ENCODE results near the gene LRRIQ4. TPM values are rescaled to one million over a fixed set of nuclear protein-coding genes. Genes with fewer than 3 reads are reported as not detected.

The LRRIQ4 gene
- 0.09 TPM for total RNA-seq
- polyA plus RNA-seq (ENCODE audit: insufficient read depth in 1 of 8, insufficient read length in 8 of 8, low replicate concordance in 1 of 8), result under 1 TPM in 6 of 8 donors, not detected in 2; 0.07 to 0.13 (median 0.12) TPM
- long read RNA-seq, donor 1, result 0 reads
- long read RNA-seq, donor 2, result 0 reads
- long read RNA-seq, donor 3, result 0 reads
- long read RNA-seq, donor 4, result 0 reads
- long read RNA-seq, donor 5, result 0 reads
- long read RNA-seq, donor 6, result 0 reads
- long read RNA-seq, donor 7, result 0 reads
- long read RNA-seq, donor 8, result 0 reads
- long read RNA-seq, donor 9, result 0 reads
- long read RNA-seq, donor 10, result 0 reads
- long read RNA-seq, donor 11, result 0 reads

DNA sequence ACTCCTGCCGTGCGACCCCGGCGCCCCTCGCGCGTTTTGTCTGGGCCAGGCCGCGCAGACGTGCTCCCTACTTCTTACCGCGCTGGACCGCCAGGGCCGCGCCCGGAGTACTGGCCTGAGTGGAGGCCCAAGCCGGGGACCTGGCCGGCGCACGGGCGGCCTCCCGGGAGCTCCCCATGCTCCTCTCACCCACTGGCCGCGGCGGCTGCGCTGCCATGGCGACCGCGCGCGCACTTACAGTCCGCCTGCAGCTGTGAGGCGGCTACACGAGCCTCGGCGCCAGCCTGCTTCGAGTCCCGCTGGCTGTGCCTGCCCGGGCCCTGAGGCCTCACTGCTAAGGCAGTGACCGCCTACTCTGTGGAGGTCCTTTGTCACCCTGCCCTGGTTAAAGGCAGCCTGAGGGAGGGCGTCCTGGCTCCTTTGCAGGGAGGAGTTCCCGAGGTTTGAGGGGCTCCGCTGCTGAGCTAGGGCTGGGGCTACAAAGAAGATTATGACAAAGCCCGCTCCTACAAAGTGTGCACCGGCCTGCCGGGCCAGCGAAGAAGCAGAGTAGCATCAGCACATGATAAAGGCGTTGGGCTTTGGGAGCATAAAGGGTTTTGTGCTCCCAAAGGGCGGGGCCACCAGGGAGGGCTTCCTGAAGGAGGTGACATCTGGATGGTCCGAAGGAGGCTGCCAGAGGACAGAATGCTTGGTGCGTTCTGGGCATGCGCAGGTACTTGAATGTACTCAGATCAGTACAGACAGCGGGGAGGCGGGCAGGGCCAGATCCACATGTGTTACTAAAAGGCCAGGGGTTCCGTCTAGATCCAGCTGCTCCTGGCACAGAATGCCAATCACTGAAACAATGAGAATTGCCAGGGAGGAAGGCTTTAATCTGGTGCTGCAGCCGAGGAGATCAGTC, at the start of gene LRRIQ4, which contains the start of gene LRRC34:
Gene LRRIQ4 (plus strand): TSS at position 539 of the 904 bp plus-strand sequence. CDS start 9,052 bp downstream, outside the sequence.
Gene LRRC34 (minus strand): TSS at position 573 of the 904 bp plus-strand sequence. CDS start 356 bp downstream, at position 217.
- 2% methylated on average over 55 of the region's 56 CpGs for WGBS (ENCODE audit: insufficient coverage)
- peaks cover 12% of the 10 kb centered on the region for H3K4me1 ChIP-seq (ENCODE audit: control insufficient read depth, insufficient read depth, low read length)
- H3K36me3 ChIP-seq (ENCODE audit: control insufficient read depth, insufficient read depth, low read length), result no peaks in the 10 kb centered on the region

DNA sequence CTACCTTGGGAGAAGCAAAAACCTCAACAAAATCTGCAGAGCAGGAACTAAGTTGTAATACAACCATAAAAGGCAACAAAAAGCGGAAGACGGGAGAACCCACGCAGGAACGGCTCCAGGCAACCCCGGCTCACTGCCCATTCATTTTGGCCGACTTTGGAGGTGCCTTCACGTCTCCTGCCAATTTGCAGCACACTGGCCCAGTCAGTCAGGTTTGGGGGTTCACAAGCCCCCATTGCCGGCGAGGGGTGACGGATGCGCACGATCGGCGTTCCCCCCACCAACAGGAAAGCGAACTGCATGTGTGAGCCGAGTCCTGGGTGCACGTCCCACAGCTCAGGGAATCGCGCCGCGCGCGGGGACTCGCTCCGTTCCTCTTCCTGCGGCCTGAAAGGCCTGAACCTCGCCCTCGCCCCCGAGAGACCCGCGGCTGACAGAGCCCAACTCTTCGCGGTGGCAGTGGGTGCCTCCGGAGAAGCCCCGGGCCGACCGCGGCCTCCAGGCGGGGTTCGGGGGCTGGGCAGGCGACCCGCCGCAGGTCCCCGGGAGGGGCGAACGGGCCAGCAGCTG, 48.3 kb upstream of the LRRIQ4 start:
- Histone ChIP-seq H3K27ac (ENCODE audit: low read length) (peak overlapping the region; percentile 98), H3K9me3 (replicated peaks; ENCODE audit: control insufficient read depth, low read depth, low read length) (peaks cover 2% of the 10 kb centered on the region), H3K27me3 (ENCODE audit: control insufficient read depth, insufficient read depth, low read length) (no peaks in the 10 kb centered on the region), H3K4me1 (ENCODE audit: control insufficient read depth, insufficient read depth, low read length) (peaks cover 9% of the 10 kb centered on the region), H3K4me3 (ENCODE audit: low read length) (peak overlapping the region; percentile 93), H3K36me3 (ENCODE audit: control insufficient read depth, insufficient read depth, low read length) (no peaks in the 10 kb centered on the region)
- DNase-seq, result peak; percentile 80
- 0% methylated on average over 39 of the region's 46 CpGs for WGBS (ENCODE audit: insufficient coverage)

More for the DNA sequence above, at the start of gene LRRIQ4, which contains the start of gene LRRC34:
- no peaks in the 10 kb centered on the region for H3K9me3 ChIP-seq (replicated peaks; ENCODE audit: control insufficient read depth, low read depth, low read length)
- H3K4me3 ChIP-seq (ENCODE audit: low read length), result peak within 1 kb of the TSS; percentile 78
- peak within 1 kb of the TSS; percentile 90 for H3K27ac ChIP-seq (ENCODE audit: low read length)
- peak; percentile 87 for DNase-seq
- H3K27me3 ChIP-seq (ENCODE audit: control insufficient read depth, insufficient read depth, low read length), result no peaks in the 10 kb centered on the region

DNA sequence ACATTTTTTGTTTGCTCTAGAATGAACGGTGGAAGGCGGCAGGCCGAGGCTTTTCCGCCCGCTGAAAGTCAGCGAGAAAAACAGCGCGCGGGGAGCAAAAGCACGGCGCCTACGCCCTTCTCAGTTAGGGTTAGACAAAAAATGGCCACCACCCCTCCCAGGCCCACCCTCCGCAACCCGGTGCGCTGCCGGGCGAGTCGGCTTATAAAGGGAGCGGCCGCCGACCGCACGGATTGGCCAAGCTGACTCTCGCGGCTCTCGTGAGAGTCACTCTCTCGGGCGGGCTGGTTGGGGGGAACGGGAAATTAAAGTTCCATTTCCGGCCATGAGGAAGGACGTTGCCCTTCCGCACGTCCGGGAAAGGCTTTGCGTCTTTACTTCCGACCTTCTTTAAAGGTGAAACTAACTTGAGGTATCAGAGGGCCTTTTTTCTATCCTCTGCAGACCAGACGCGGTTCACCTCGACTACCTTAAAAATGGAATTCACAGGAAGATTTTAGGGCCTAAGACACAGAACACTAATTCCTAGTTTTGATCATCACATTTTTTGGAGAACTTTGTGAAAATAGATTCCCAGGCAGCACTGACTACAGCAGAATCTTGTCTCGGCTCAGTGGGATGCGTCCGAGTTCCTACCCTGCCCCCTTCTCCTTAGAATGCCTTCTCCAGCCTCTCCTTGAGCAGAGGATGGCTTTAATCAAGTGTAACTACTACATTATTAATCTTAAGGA, 47.6 kb upstream of the LRRIQ4 start, which contains the start of gene TERC:
Gene TERC (minus strand): TSS at position 179 of the 731 bp plus-strand sequence.
- Histone ChIP-seq H3K27ac (ENCODE audit: low read length) (peak within 1 kb of the TSS; percentile 98), H3K36me3 (ENCODE audit: control insufficient read depth, insufficient read depth, low read length) (no peaks in the 10 kb centered on the region), H3K4me1 (ENCODE audit: control insufficient read depth, insufficient read depth, low read length) (peaks cover 9% of the 10 kb centered on the region), H3K9me3 (replicated peaks; ENCODE audit: control insufficient read depth, low read depth, low read length) (peaks cover 2% of the 10 kb centered on the region), H3K27me3 (ENCODE audit: control insufficient read depth, insufficient read depth, low read length) (no peaks in the 10 kb centered on the region), H3K4me3 (ENCODE audit: low read length) (peak within 1 kb of the TSS; percentile 93)
- 1% methylated on average over 20 of the region's 42 CpGs for WGBS (ENCODE audit: insufficient coverage)
- DNase-seq, result peak; percentile 99

DNA sequence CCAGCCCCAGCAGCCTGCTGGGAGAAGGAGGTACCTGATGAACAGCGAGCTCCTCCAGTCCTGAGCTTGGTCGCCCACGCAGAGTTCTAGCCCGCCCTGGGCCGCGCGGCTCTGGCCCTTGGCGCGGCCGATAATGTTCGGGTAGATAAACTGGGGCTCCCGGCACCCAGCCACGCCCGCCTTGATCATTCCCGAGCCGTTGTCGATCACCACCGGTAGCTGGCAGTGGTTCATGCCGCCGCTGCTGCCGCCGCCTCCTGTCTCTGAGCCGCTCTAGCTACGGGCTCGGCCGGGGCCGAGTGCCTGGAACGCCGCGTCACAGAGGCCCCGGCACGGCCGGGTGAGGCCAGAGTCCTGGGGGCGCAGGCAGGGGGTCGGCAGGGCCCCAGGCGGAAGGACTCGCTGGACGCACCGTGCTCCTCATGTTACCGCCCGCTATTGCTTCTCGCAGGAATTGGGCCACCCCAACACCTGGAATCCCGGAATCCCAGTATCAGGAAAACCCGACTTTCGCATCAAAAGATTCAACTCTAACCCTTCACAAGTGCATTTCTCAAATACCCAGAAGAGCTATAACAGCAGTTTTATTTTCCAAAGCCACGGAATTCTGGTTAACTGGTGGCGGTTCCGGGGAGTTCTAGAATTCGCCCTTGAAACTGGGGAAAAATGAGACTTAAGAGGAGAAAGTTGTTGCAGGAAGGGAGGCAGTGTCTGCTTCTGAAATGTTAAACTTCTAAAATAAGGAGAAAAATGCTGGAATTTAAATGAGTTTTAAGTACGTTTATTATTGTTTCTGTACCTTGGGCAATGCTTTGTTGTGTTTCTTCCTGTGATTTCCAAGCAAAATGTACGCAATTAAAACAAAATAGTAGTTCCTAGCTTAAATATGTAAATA, 43.1 kb upstream of the LRRIQ4 start, which contains the start of gene ACTRT3:
Gene ACTRT3 (minus strand): TSS at position 275 of the 895 bp plus-strand sequence. CDS start 41 bp downstream, at position 234.
- Histone ChIP-seq H3K4me1 (ENCODE audit: control insufficient read depth, insufficient read depth, low read length) (peaks cover 8% of the 10 kb centered on the region), H3K36me3 (ENCODE audit: control insufficient read depth, insufficient read depth, low read length) (no peaks in the 10 kb centered on the region), H3K27me3 (ENCODE audit: control insufficient read depth, insufficient read depth, low read length) (no peaks in the 10 kb centered on the region), H3K27ac (ENCODE audit: low read length) (peak within 1 kb of the TSS; percentile 91), H3K4me3 (ENCODE audit: low read length) (peak within 1 kb of the TSS; percentile 57), H3K9me3 (replicated peaks; ENCODE audit: control insufficient read depth, low read depth, low read length) (no peaks in the 10 kb centered on the region)
- peak; percentile 77 for DNase-seq
- WGBS (ENCODE audit: insufficient coverage), result under 1% methylated on average over 45 of the region's 51 CpGs

DNA sequence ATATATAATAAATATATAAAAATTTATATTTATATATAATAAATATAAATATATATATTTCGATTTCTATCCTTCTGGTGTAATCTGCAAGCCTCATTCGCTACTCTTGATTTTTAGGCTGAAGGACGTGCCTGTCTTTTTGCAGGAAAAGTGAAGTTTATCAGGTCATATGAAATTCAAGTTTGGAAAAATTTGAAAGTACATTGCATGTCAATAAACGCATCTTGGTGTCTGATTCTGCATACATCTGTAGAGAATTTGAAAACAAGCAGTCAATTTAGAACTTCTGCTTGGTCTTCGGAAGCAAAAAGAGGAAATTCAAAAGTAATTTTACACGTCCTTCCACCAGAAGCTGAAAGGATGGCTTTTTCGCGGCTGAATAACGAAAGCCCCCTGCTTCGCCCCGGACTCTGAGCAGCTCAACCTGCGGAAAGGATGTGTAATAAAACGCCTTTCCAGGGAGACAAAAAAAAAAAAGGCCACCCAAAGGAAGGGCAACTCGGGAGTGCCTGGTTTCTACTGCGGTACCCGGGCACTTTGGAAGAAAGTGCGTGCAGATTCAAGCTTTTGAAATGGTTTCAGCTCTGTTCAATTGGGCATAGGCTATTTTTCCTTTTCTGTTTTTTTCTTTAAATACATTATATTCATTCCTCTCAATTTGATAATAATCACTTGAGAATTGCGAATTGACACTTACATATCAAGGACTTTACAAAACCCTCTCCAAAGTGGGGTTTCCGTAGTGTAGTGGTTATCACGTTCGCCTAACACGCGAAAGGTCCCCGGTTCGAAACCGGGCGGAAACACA, 41.0 kb upstream of the LRRIQ4 start:
- H3K4me1 ChIP-seq (ENCODE audit: control insufficient read depth, insufficient read depth, low read length), result peaks cover 5% of the 10 kb centered on the region
- H3K9me3 ChIP-seq (replicated peaks; ENCODE audit: control insufficient read depth, low read depth, low read length), result no peaks in the 10 kb centered on the region
- H3K27ac ChIP-seq (ENCODE audit: low read length), result peak overlapping the region; percentile 99
- WGBS (ENCODE audit: insufficient coverage), result 0% methylated on average over 9 of the region's 27 CpGs
- DNase-seq, result peak; percentile 94
- peak overlapping the region; percentile 96 for H3K4me3 ChIP-seq (ENCODE audit: low read length)
- H3K27me3 ChIP-seq (ENCODE audit: control insufficient read depth, insufficient read depth, low read length), result no peaks in the 10 kb centered on the region
- H3K36me3 ChIP-seq (ENCODE audit: control insufficient read depth, insufficient read depth, low read length), result peaks cover 8% of the 10 kb centered on the region

DNA sequence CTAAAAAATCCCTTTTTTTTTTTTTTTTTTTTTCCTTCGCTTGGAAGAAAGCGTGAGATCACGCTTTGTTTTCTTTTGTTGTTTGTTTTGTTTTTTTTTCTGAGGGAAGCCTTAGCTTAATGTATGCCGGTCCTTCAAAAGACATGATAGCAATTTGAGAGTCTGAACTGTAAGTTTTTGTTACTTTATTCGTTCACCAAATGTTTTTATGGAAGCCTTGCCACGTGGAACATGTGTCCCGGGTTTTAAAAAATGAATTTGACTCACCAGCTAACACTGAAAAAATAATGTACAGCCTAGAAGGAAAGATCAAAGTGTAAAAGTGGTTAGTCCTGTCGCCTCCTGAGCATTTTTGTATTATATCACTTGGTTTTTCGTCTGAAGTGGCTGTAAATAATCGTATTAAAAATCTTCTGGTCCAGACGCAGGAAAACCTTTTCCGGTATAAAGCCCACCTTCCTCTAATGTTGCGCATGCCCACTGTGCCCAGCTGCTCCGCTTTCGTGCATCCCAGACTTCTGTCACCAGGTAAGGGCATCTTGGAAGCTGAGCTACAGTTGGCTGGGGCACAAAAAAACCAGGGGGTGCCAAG, 40.3 kb upstream of the LRRIQ4 start:
- H3K4me3 ChIP-seq (ENCODE audit: low read length), result peak overlapping the region; percentile 96
- peaks cover 11% of the 10 kb centered on the region for H3K36me3 ChIP-seq (ENCODE audit: control insufficient read depth, insufficient read depth, low read length)
- peak overlapping the region; percentile 99 for H3K27ac ChIP-seq (ENCODE audit: low read length)
- H3K4me1 ChIP-seq (ENCODE audit: control insufficient read depth, insufficient read depth, low read length), result peaks cover 5% of the 10 kb centered on the region
- H3K27me3 ChIP-seq (ENCODE audit: control insufficient read depth, insufficient read depth, low read length), result no peaks in the 10 kb centered on the region
- DNase-seq, result peak; percentile 94
- no peaks in the 10 kb centered on the region for H3K9me3 ChIP-seq (replicated peaks; ENCODE audit: control insufficient read depth, low read depth, low read length)
- WGBS (ENCODE audit: insufficient coverage), result 0% methylated on average over 3 of the region's 15 CpGs

DNA sequence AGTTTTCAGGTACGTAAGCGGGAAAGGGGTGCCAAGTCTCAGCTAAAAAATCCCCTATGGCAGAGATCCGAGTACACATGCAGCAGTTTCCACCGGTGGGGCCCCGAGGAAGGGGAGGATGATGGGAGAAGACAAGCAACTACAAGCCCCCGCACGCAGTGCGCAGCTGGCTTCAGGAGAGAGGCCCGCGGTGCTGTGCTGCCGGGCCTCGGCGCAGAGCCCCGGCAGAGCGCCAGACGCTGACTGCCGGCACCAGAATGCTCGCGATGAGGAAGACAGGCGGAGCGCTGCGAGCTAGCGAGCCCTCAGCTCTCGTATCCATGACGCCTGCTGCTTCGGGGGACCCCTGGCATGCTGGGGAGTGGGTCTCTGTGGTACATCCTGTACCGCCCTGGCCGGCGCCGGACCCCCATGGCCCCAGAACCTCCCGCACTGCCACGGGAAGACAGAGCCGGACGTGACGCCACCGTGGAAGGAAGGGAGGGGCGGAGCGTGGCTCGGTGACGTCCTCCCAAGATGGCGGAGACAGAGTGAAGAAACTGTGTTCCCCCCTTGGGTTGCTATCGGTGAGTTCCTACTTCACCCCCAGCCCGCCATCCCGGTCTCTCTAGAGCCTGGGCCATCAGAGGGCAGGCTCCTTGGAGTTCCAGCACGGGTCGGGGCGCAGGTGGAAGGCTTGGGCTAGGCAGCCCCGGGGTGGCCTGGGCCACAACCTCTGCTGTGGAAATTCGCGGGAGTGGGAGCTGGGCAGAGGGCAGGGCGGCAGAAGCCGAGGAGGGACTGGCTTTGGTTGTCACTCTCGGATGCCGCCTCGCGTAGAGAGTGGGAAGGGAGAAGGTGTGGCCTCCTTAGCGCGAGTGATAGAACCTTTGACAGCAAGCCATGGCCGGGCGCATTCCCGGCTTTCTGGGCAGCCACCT, 39.5 kb upstream of the LRRIQ4 start, which contains the start of gene MYNN:
Gene MYNN (plus strand): TSS at position 500 of the 920 bp plus-strand sequence. CDS start 900 bp downstream, outside the sequence.
- Histone ChIP-seq H3K27me3 (ENCODE audit: control insufficient read depth, insufficient read depth, low read length) (no peaks in the 10 kb centered on the region), H3K27ac (ENCODE audit: low read length) (peak within 1 kb of the TSS; percentile 99), H3K4me1 (ENCODE audit: control insufficient read depth, insufficient read depth, low read length) (peaks cover 5% of the 10 kb centered on the region), H3K4me3 (ENCODE audit: low read length) (peak within 1 kb of the TSS; percentile 96), H3K9me3 (replicated peaks; ENCODE audit: control insufficient read depth, low read depth, low read length) (no peaks in the 10 kb centered on the region), H3K36me3 (ENCODE audit: control insufficient read depth, insufficient read depth, low read length) (peaks cover 14% of the 10 kb centered on the region)
- peak; percentile 97 for DNase-seq
- 0% methylated on average over 42 of the region's 61 CpGs for WGBS (ENCODE audit: insufficient coverage)
